HepG2 (cell line): ENCODE data around the gene TNS4.

Experiments
- CEBPG ChIP-seq: IDR thresholded peaks from 2 replicates; pipeline ENCODE4 v1.6.1; 2016
- CTCF ChIP-seq: sonication (generic); formaldehyde crosslinking; IDR thresholded peaks from 2 replicates; pipeline ENCODE4 v1.5.0; 2020; ENCODE audit warnings: mild to moderate bottlenecking, missing genetic modification reagents, moderate library complexity
- SRF ChIP-seq: IDR thresholded peaks from 2 replicates; pipeline ENCODE4 v1.6.1; 2011; ENCODE audit warnings: mild to moderate bottlenecking, low read depth, low read length, moderate library complexity

- TF ChIP-seq SRF = no peak
- no peak for TF ChIP-seq CEBPG
- no peak for TF ChIP-seq CTCF (CRISPR knock-in tag)
Measured at GRCh38 chr17:40480501-40481003, 20.9 kb downstream of the TNS4 start.
